Lower leg skin (tissue), 3 donors: ENCODE results near the gene CALHM3.

ENCODE experiments used
- POLR2A ChIP-seq, 2 donors: fragments of 450-650 bp; IDR thresholded peaks; one replicate each; pipeline ENCODE4 v1.6.1; 2016 to 2017; ENCODE audit warnings: antibody characterized with exemption in 2 of 2, mild to moderate bottlenecking in 1 of 2, moderate library complexity in 1 of 2
- TF ChIP-seq, protein P1 (sequence below), 3 donors: fragments of 450-650 bp; IDR thresholded peaks; one replicate each; pipeline ENCODE4 v1.5.1; 2016; ENCODE audit warnings: antibody characterized with exemption in 3 of 3, mild to moderate bottlenecking in 3 of 3, moderate library complexity in 2 of 3

DNA sequence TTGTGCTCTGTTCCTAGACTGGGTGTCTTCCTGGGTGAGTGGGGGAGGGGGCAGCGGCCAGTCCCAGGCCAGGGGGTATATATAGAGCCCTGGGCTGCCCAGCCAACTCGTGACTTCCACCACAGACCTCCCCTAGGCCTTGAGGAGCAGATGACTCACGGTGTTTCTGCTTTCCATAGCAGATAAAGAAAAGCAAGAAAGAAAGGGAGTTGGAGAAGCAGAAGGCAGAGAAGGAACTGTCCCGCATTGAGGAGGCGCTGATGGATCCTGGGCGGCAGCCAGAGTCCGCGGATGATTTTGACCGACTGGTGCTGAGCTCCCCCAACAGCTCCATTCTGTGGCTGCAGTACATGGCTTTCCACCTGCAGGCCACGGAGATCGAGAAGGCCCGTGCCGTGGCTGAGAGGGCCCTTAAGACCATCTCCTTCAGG, 37.0 kb downstream of the CALHM3 start:
- TF ChIP-seq POLR2A (IDR thresholded peaks at IDR 0.05) = no peak
- TF ChIP-seq, protein P1, sequence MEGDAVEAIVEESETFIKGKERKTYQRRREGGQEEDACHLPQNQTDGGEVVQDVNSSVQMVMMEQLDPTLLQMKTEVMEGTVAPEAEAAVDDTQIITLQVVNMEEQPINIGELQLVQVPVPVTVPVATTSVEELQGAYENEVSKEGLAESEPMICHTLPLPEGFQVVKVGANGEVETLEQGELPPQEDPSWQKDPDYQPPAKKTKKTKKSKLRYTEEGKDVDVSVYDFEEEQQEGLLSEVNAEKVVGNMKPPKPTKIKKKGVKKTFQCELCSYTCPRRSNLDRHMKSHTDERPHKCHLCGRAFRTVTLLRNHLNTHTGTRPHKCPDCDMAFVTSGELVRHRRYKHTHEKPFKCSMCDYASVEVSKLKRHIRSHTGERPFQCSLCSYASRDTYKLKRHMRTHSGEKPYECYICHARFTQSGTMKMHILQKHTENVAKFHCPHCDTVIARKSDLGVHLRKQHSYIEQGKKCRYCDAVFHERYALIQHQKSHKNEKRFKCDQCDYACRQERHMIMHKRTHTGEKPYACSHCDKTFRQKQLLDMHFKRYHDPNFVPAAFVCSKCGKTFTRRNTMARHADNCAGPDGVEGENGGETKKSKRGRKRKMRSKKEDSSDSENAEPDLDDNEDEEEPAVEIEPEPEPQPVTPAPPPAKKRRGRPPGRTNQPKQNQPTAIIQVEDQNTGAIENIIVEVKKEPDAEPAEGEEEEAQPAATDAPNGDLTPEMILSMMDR (IDR thresholded peaks at IDR 0.05) = no peak
